ENCODE data around the gene MLXIPL. TPM values are rescaled to one million over a fixed set of nuclear protein-coding genes. Genes with fewer than 3 reads are reported as not detected.
"Not testable (repeated sequence)": the region's sequence is repeated elsewhere in the genome, so short reads cannot be mapped to it uniquely, and the experiment has no call there.

MLXIPL gene
- total and polyA plus RNA-seq, 4 donors, result 50.3 to 384 (median 232) TPM

DNA sequence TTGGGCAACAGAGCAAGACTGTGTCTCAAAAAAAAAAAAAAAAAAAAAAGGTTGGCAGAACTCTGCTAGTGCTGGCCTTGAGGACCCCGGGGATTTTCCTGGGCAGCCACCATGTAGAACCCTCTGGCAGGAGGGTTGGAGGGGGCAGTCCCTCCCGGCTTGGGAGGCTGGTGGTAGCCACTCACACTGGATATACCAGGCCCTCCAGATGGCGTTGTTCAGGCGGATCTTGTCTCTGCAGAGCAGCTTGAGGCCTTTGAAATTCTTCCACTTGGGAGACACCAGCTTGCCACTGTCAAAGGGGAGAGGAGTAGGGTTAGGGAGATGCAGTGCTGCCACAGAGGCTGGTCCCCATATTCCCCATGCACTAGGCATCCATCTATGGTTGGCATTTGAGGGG, 8.4 kb downstream of the MLXIPL start:
- DNase-seq (ENCODE audit: low spot score), result no peak
- Histone ChIP-seq H3K27me3 (ENCODE audit: control insufficient read depth in 4 of 4, insufficient read depth in 4 of 4, low read length in 3 of 4) (no peaks in the 10 kb centered on the region), H3K4me1 (ENCODE audit: control insufficient read depth in 4 of 4, insufficient read depth in 4 of 4, low read length in 3 of 4) (peaks cover 27 to 91% (median 78%) of the 10 kb centered on the region in 4 donors), H3K9ac (ENCODE audit: low read depth in 1 of 2, low read length in 2 of 2) (no peak overlapping the region), H3K27ac (ENCODE audit: low read depth in 1 of 2, low read length in 2 of 2) (peak overlapping the region; percentile 20 to 30), H3K36me3 (ENCODE audit: control insufficient read depth in 4 of 4, insufficient read depth in 3 of 4, low read depth in 1 of 4, low read length in 3 of 4) (peaks cover 6 to 16% (median 9%) of the 10 kb centered on the region in 4 donors), H3K9me3 (ENCODE audit: control insufficient read depth in 4 of 4, low read length in 3 of 4) (no peaks in the 10 kb centered on the region), H3K4me3 (ENCODE audit: low read depth in 1 of 3, low read length in 3 of 3) (no peak overlapping the region)
- TF ChIP-seq HNF4A (conservative IDR thresholded peaks at IDR 0.05) (no peak), HNF4G (IDR thresholded peaks at IDR 0.05) (no peak), RAD21 (IDR thresholded peaks at IDR 0.05) (no peak), YY1 (IDR thresholded peaks at IDR 0.05) (no peak), SP1 (IDR thresholded peaks at IDR 0.05) (no peak), FOXA1 (IDR thresholded peaks at IDR 0.05) (no peak), TAF1 (conservative IDR thresholded peaks at IDR 0.05) (no peak), RXRA (IDR thresholded peaks at IDR 0.05) (no peak)
- TF ChIP-seq, protein P1, sequence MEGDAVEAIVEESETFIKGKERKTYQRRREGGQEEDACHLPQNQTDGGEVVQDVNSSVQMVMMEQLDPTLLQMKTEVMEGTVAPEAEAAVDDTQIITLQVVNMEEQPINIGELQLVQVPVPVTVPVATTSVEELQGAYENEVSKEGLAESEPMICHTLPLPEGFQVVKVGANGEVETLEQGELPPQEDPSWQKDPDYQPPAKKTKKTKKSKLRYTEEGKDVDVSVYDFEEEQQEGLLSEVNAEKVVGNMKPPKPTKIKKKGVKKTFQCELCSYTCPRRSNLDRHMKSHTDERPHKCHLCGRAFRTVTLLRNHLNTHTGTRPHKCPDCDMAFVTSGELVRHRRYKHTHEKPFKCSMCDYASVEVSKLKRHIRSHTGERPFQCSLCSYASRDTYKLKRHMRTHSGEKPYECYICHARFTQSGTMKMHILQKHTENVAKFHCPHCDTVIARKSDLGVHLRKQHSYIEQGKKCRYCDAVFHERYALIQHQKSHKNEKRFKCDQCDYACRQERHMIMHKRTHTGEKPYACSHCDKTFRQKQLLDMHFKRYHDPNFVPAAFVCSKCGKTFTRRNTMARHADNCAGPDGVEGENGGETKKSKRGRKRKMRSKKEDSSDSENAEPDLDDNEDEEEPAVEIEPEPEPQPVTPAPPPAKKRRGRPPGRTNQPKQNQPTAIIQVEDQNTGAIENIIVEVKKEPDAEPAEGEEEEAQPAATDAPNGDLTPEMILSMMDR (IDR thresholded peaks at IDR 0.05; ENCODE audit: low read depth, low read length, missing input control), result no peak
- TF ChIP-seq, protein P2, sequence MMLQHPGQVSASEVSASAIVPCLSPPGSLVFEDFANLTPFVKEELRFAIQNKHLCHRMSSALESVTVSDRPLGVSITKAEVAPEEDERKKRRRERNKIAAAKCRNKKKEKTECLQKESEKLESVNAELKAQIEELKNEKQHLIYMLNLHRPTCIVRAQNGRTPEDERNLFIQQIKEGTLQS (IDR thresholded peaks at IDR 0.05), result no peak
- TF ChIP-seq, protein P3, sequence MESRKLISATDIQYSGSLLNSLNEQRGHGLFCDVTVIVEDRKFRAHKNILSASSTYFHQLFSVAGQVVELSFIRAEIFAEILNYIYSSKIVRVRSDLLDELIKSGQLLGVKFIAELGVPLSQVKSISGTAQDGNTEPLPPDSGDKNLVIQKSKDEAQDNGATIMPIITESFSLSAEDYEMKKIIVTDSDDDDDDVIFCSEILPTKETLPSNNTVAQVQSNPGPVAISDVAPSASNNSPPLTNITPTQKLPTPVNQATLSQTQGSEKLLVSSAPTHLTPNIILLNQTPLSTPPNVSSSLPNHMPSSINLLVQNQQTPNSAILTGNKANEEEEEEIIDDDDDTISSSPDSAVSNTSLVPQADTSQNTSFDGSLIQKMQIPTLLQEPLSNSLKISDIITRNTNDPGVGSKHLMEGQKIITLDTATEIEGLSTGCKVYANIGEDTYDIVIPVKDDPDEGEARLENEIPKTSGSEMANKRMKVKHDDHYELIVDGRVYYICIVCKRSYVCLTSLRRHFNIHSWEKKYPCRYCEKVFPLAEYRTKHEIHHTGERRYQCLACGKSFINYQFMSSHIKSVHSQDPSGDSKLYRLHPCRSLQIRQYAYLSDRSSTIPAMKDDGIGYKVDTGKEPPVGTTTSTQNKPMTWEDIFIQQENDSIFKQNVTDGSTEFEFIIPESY (IDR thresholded peaks at IDR 0.05), result no peak
- TF ChIP-seq, protein P4, sequence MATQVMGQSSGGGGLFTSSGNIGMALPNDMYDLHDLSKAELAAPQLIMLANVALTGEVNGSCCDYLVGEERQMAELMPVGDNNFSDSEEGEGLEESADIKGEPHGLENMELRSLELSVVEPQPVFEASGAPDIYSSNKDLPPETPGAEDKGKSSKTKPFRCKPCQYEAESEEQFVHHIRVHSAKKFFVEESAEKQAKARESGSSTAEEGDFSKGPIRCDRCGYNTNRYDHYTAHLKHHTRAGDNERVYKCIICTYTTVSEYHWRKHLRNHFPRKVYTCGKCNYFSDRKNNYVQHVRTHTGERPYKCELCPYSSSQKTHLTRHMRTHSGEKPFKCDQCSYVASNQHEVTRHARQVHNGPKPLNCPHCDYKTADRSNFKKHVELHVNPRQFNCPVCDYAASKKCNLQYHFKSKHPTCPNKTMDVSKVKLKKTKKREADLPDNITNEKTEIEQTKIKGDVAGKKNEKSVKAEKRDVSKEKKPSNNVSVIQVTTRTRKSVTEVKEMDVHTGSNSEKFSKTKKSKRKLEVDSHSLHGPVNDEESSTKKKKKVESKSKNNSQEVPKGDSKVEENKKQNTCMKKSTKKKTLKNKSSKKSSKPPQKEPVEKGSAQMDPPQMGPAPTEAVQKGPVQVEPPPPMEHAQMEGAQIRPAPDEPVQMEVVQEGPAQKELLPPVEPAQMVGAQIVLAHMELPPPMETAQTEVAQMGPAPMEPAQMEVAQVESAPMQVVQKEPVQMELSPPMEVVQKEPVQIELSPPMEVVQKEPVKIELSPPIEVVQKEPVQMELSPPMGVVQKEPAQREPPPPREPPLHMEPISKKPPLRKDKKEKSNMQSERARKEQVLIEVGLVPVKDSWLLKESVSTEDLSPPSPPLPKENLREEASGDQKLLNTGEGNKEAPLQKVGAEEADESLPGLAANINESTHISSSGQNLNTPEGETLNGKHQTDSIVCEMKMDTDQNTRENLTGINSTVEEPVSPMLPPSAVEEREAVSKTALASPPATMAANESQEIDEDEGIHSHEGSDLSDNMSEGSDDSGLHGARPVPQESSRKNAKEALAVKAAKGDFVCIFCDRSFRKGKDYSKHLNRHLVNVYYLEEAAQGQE (IDR thresholded peaks at IDR 0.05), result no peak
- WGBS, result 44% methylated on average over 4 of the region's 4 CpGs

DNA sequence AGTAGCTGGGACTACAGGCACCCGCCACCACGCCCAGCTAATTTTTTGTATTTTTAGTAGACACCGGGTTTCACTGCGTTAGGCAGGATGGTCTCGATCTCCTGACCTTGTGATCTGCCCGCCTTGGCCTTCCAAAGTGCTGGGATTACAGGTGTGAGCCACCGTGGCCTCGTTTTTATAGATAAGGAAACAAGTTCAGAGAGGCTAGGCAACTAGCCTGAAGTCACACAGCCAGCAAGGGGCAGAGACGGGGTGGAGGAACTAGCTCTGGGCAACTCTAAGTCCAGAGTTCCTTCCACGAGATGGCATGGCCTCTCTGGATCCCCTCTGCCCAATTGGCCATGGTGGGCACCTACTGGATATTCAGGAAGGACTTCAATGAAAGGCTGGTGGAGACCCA, 9.4 kb downstream of the MLXIPL start:
- not testable (repeated sequence) for H3K9me3 ChIP-seq (ENCODE audit: control insufficient read depth in 4 of 4, low read length in 3 of 4); H3K9ac ChIP-seq (ENCODE audit: low read depth in 1 of 2, low read length in 2 of 2); DNase-seq (ENCODE audit: low spot score); H3K4me3 ChIP-seq (ENCODE audit: low read depth in 1 of 3, low read length in 3 of 3); H3K27me3 ChIP-seq (ENCODE audit: control insufficient read depth in 4 of 4, insufficient read depth in 4 of 4, low read length in 3 of 4)
- peaks cover 6 to 16% (median 10%) of the 10 kb centered on the region in 4 donors for H3K36me3 ChIP-seq (ENCODE audit: control insufficient read depth in 4 of 4, insufficient read depth in 3 of 4, low read depth in 1 of 4, low read length in 3 of 4)
- peak overlapping the region in 1 of 2 donors; percentile 13 for H3K27ac ChIP-seq (ENCODE audit: low read depth in 1 of 2, low read length in 2 of 2)
- H3K4me1 ChIP-seq (ENCODE audit: control insufficient read depth in 4 of 4, insufficient read depth in 4 of 4, low read length in 3 of 4), result peaks cover 36 to 95% (median 82%) of the 10 kb centered on the region in 4 donors
- WGBS, result 52% methylated on average over 10 of the region's 10 CpGs

All from liver (tissue), 9 donors.